ENCODE measurements around the gene DMXL1. TPM values are rescaled to one million over a fixed set of nuclear protein-coding genes. Genes with fewer than 3 reads are reported as not detected.

Gene DMXL1
- polyA plus RNA-seq, 2 donors: 9.3 to 14.2 TPM

GRCh38 chr5:119187776-119188529 is 117.1 kb downstream of the DMXL1 start:
- no peaks in the 10 kb centered on the region for H3K4me1 ChIP-seq (ENCODE audit: control insufficient read depth in 2 of 2, insufficient read depth in 2 of 2, low read length in 1 of 2)
- no peak overlapping the region for H3K27ac ChIP-seq (ENCODE audit: low read depth in 2 of 2, low read length in 1 of 2)
- no peak overlapping the region for H3K4me3 ChIP-seq (ENCODE audit: low read depth in 1 of 2, low read length in 2 of 2)
- H3K9me3 ChIP-seq (ENCODE audit: control insufficient read depth in 2 of 2, insufficient read depth in 1 of 2, low read depth in 1 of 2, low read length in 1 of 2): no peaks in the 10 kb centered on the region
- no peaks in the 10 kb centered on the region for H3K27me3 ChIP-seq (ENCODE audit: control insufficient read depth in 1 of 2, insufficient read depth in 2 of 2, low read length in 2 of 2)
- H3K36me3 ChIP-seq (ENCODE audit: control insufficient read depth in 2 of 2, insufficient read depth in 2 of 2, low read length in 1 of 2): peaks cover 0 to 2% of the 10 kb centered on the region in 2 donors
- 76 to 82% methylated on average over 7 of the region's 7 CpGs for WGBS, 2 donors

- no peaks in the 10 kb centered on the region for H3K4me1 ChIP-seq (ENCODE audit: control insufficient read depth in 2 of 2, insufficient read depth in 2 of 2, low read length in 1 of 2)
- no peak overlapping the region for H3K4me3 ChIP-seq (ENCODE audit: low read depth in 1 of 2, low read length in 2 of 2)
- no peak overlapping the region for H3K27ac ChIP-seq (ENCODE audit: low read depth in 2 of 2, low read length in 1 of 2)
- no peaks in the 10 kb centered on the region for H3K36me3 ChIP-seq (ENCODE audit: control insufficient read depth in 2 of 2, insufficient read depth in 2 of 2, low read length in 1 of 2)
- H3K9me3 ChIP-seq (ENCODE audit: control insufficient read depth in 2 of 2, insufficient read depth in 1 of 2, low read depth in 1 of 2, low read length in 1 of 2): no peaks in the 10 kb centered on the region
- no peaks in the 10 kb centered on the region for H3K27me3 ChIP-seq (ENCODE audit: control insufficient read depth in 1 of 2, insufficient read depth in 2 of 2, low read length in 2 of 2)
- 82 to 93% methylated on average over 1 of the region's 1 CpG for WGBS, 2 donors
These were observed 119.7 kb downstream of the DMXL1 start for GRCh38 chr5:119190470-119191095.

- Histone ChIP-seq H3K4me3 (ENCODE audit: low read depth in 1 of 2, low read length in 2 of 2) (no peak overlapping the region), H3K27me3 (ENCODE audit: control insufficient read depth in 1 of 2, insufficient read depth in 2 of 2, low read length in 2 of 2) (no peaks in the 10 kb centered on the region), H3K4me1 (ENCODE audit: control insufficient read depth in 2 of 2, insufficient read depth in 2 of 2, low read length in 1 of 2) (no peaks in the 10 kb centered on the region), H3K9me3 (ENCODE audit: control insufficient read depth in 2 of 2, insufficient read depth in 1 of 2, low read depth in 1 of 2, low read length in 1 of 2) (no peaks in the 10 kb centered on the region), H3K36me3 (ENCODE audit: control insufficient read depth in 2 of 2, insufficient read depth in 2 of 2, low read length in 1 of 2) (no peaks in the 10 kb centered on the region), H3K27ac (ENCODE audit: low read depth in 2 of 2, low read length in 1 of 2) (no peak overlapping the region)
- WGBS, 2 donors: 93 to 94% methylated on average over 1 of the region's 1 CpG
These were observed 121.1 kb downstream of the DMXL1 start for GRCh38 chr5:119191944-119192343.

GRCh38 chr5:119200795-119201194 is 129.9 kb downstream of the DMXL1 start:
- peaks cover 4 to 6% of the 10 kb centered on the region in 2 donors for H3K36me3 ChIP-seq (ENCODE audit: control insufficient read depth in 2 of 2, insufficient read depth in 2 of 2, low read length in 1 of 2)

GRCh38 chr5:119207105-119207504 is 136.2 kb downstream of the DMXL1 start:
- Histone ChIP-seq H3K9me3 (ENCODE audit: control insufficient read depth in 2 of 2, insufficient read depth in 1 of 2, low read depth in 1 of 2, low read length in 1 of 2) (no peaks in the 10 kb centered on the region), H3K4me1 (ENCODE audit: control insufficient read depth in 2 of 2, insufficient read depth in 2 of 2, low read length in 1 of 2) (no peaks in the 10 kb centered on the region), H3K36me3 (ENCODE audit: control insufficient read depth in 2 of 2, insufficient read depth in 2 of 2, low read length in 1 of 2) (no peaks in the 10 kb centered on the region), H3K27ac (ENCODE audit: low read depth in 2 of 2, low read length in 1 of 2) (no peak overlapping the region), H3K27me3 (ENCODE audit: control insufficient read depth in 1 of 2, insufficient read depth in 2 of 2, low read length in 2 of 2) (no peaks in the 10 kb centered on the region), H3K4me3 (ENCODE audit: low read depth in 1 of 2, low read length in 2 of 2) (no peak overlapping the region)
- 89 to 95% methylated on average over 1 of the region's 1 CpG for WGBS, 2 donors

More at GRCh38 chr5:119200795-119201194, 129.9 kb downstream of the DMXL1 start:
- no peaks in the 10 kb centered on the region for H3K4me1 ChIP-seq (ENCODE audit: control insufficient read depth in 2 of 2, insufficient read depth in 2 of 2, low read length in 1 of 2)
- no peak overlapping the region for H3K4me3 ChIP-seq (ENCODE audit: low read depth in 1 of 2, low read length in 2 of 2)
- H3K27me3 ChIP-seq (ENCODE audit: control insufficient read depth in 1 of 2, insufficient read depth in 2 of 2, low read length in 2 of 2): no peaks in the 10 kb centered on the region
- H3K9me3 ChIP-seq (ENCODE audit: control insufficient read depth in 2 of 2, insufficient read depth in 1 of 2, low read depth in 1 of 2, low read length in 1 of 2): no peaks in the 10 kb centered on the region
- H3K27ac ChIP-seq (ENCODE audit: low read depth in 2 of 2, low read length in 1 of 2): no peak overlapping the region

GRCh38 chr5:119212026-119212425 is 141.1 kb downstream of the DMXL1 start:
- Histone ChIP-seq H3K4me1 (ENCODE audit: control insufficient read depth in 2 of 2, insufficient read depth in 2 of 2, low read length in 1 of 2) (no peaks in the 10 kb centered on the region), H3K27me3 (ENCODE audit: control insufficient read depth in 1 of 2, insufficient read depth in 2 of 2, low read length in 2 of 2) (no peaks in the 10 kb centered on the region), H3K9me3 (ENCODE audit: control insufficient read depth in 2 of 2, insufficient read depth in 1 of 2, low read depth in 1 of 2, low read length in 1 of 2) (no peaks in the 10 kb centered on the region), H3K27ac (ENCODE audit: low read depth in 2 of 2, low read length in 1 of 2) (no peak overlapping the region), H3K36me3 (ENCODE audit: control insufficient read depth in 2 of 2, insufficient read depth in 2 of 2, low read length in 1 of 2) (no peaks in the 10 kb centered on the region), H3K4me3 (ENCODE audit: low read depth in 1 of 2, low read length in 2 of 2) (no peak overlapping the region)
- 97 to 100% methylated on average over 2 of the region's 2 CpGs for WGBS, 2 donors

- Histone ChIP-seq H3K4me3 (ENCODE audit: low read depth in 1 of 2, low read length in 2 of 2) (no peak overlapping the region), H3K9me3 (ENCODE audit: control insufficient read depth in 2 of 2, insufficient read depth in 1 of 2, low read depth in 1 of 2, low read length in 1 of 2) (no peaks in the 10 kb centered on the region), H3K27ac (ENCODE audit: low read depth in 2 of 2, low read length in 1 of 2) (no peak overlapping the region), H3K27me3 (ENCODE audit: control insufficient read depth in 1 of 2, insufficient read depth in 2 of 2, low read length in 2 of 2) (no peaks in the 10 kb centered on the region), H3K36me3 (ENCODE audit: control insufficient read depth in 2 of 2, insufficient read depth in 2 of 2, low read length in 1 of 2) (no peaks in the 10 kb centered on the region), H3K4me1 (ENCODE audit: control insufficient read depth in 2 of 2, insufficient read depth in 2 of 2, low read length in 1 of 2) (no peaks in the 10 kb centered on the region)
These were observed 141.8 kb downstream of the DMXL1 start for GRCh38 chr5:119212676-119213075.

- Histone ChIP-seq H3K4me3 (ENCODE audit: low read depth in 1 of 2, low read length in 2 of 2) (no peak overlapping the region), H3K27ac (ENCODE audit: low read depth in 2 of 2, low read length in 1 of 2) (no peak overlapping the region), H3K36me3 (ENCODE audit: control insufficient read depth in 2 of 2, insufficient read depth in 2 of 2, low read length in 1 of 2) (peaks cover 0 to 2% of the 10 kb centered on the region in 2 donors), H3K4me1 (ENCODE audit: control insufficient read depth in 2 of 2, insufficient read depth in 2 of 2, low read length in 1 of 2) (no peaks in the 10 kb centered on the region), H3K9me3 (ENCODE audit: control insufficient read depth in 2 of 2, insufficient read depth in 1 of 2, low read depth in 1 of 2, low read length in 1 of 2) (no peaks in the 10 kb centered on the region), H3K27me3 (ENCODE audit: control insufficient read depth in 1 of 2, insufficient read depth in 2 of 2, low read length in 2 of 2) (no peaks in the 10 kb centered on the region)
- 95% methylated on average over 3 of the region's 3 CpGs for WGBS, 2 donors
These were observed 146.3 kb downstream of the DMXL1 start for GRCh38 chr5:119217183-119217582.

GRCh38 chr5:119218830-119219782 is 148.2 kb downstream of the DMXL1 start:
- 72 to 80% methylated on average over 6 of the region's 6 CpGs for WGBS, 2 donors
- H3K27ac ChIP-seq (ENCODE audit: low read depth in 2 of 2, low read length in 1 of 2): no peak overlapping the region
- H3K36me3 ChIP-seq (ENCODE audit: control insufficient read depth in 2 of 2, insufficient read depth in 2 of 2, low read length in 1 of 2): peaks cover 0 to 4% of the 10 kb centered on the region in 2 donors
- H3K4me1 ChIP-seq (ENCODE audit: control insufficient read depth in 2 of 2, insufficient read depth in 2 of 2, low read length in 1 of 2): no peaks in the 10 kb centered on the region
- H3K9me3 ChIP-seq (ENCODE audit: control insufficient read depth in 2 of 2, insufficient read depth in 1 of 2, low read depth in 1 of 2, low read length in 1 of 2): no peaks in the 10 kb centered on the region
- no peak overlapping the region for H3K4me3 ChIP-seq (ENCODE audit: low read depth in 1 of 2, low read length in 2 of 2)
- H3K27me3 ChIP-seq (ENCODE audit: control insufficient read depth in 1 of 2, insufficient read depth in 2 of 2, low read length in 2 of 2): no peaks in the 10 kb centered on the region

Measured in esophagus (tissue), 2 donors.